Caco-2 (cell line): Measurements from ENCODE around the gene SNHG17. TPM values are rescaled to one million over a fixed set of nuclear protein-coding genes. Genes with fewer than 3 reads are reported as not detected.
"Not testable (repeated sequence)": the region's sequence is repeated elsewhere in the genome, so short reads cannot be mapped to it uniquely, and the experiment has no call there.

Experiments used
- BruUV-seq: library from RNA; stranded (reverse); fragments of 400-500 nt; replicated peaks from 2 replicates; lab custom pipeline; 2021; lab: Mats Ljungman, UMichigan
- CTCF ChIA-PET: fragments of 300-600 bp; sonication (Branson Sonifier 250); formaldehyde crosslinking; loops from one replicate; lab custom pipeline; 2022; ENCODE audit warnings: antibody characterized with exemption; lab: Charles Lee
- POLR2A ChIA-PET: fragments of 300-600 bp; sonication (Branson Sonifier 250); formaldehyde crosslinking; loops from one replicate; lab custom pipeline; 2022; ENCODE audit warnings: antibody characterized with exemption; lab: Charles Lee
- DNase-seq, 2 experiments: peaks; one replicate each; pipeline versions ENCODE4 v3.0.0 to v3.0.0-alpha.2; 2020 to 2022
- H3K27me3 ChIP-seq: replicated peaks from 2 replicates; pipeline ENCODE4 v1.6.0; 2011; ENCODE audit warnings: low read length; ENCODE audit not compliant: control insufficient read depth, insufficient read depth
- H3K36me3 ChIP-seq: 2 replicates; pipeline ENCODE4 v1.5.1; 2011; ENCODE audit warnings: low read length; ENCODE audit not compliant: control insufficient read depth, insufficient read depth
- H3K4me1 ChIP-seq: fragments of 250-450 bp; sonication (Bioruptor Pico); 2 replicates; pipeline ENCODE4 v1.5.1; 2020; ENCODE audit warnings: mild to moderate bottlenecking
- H3K4me3 ChIP-seq: 2 replicates; pipeline ENCODE4 v1.5.1; 2011; ENCODE audit warnings: low read depth, mild to moderate bottlenecking, control low read depth, low read length
- H3K9me3 ChIP-seq: fragments of 250-450 bp; sonication (Bioruptor Pico); 2 replicates; pipeline ENCODE4 v1.5.1; 2020; ENCODE audit warnings: mild to moderate bottlenecking, moderate library complexity
- H3K27ac Mint-ChIP-seq: one replicate; pipeline ENCODE4 v1.8.0; 2022; ENCODE audit warnings: mixed read lengths; ENCODE audit not compliant: unreplicated experiment
- H3K27me3 Mint-ChIP-seq: one replicate; pipeline ENCODE4 v1.8.0; 2022; ENCODE audit warnings: mixed read lengths; ENCODE audit not compliant: insufficient read depth, unreplicated experiment
- H3K36me3 Mint-ChIP-seq: one replicate; pipeline ENCODE4 v1.8.0; 2022; ENCODE audit warnings: mild to moderate bottlenecking, mixed read lengths; ENCODE audit not compliant: insufficient read depth, unreplicated experiment
- H3K4me1 Mint-ChIP-seq: one replicate; pipeline ENCODE4 v1.8.0; 2022; ENCODE audit warnings: low read depth, mixed read lengths; ENCODE audit not compliant: unreplicated experiment
- H3K4me3 Mint-ChIP-seq: one replicate; pipeline ENCODE4 v1.8.0; 2022; ENCODE audit warnings: mild to moderate bottlenecking, moderate library complexity, mixed read lengths; ENCODE audit not compliant: unreplicated experiment
- H3K9me3 Mint-ChIP-seq: one replicate; pipeline ENCODE4 v1.8.0; 2022; ENCODE audit warnings: mixed read lengths; ENCODE audit not compliant: unreplicated experiment
- intact Hi-C: fragments of 100-400 bp; cut with micrococcal nuclease; formaldehyde crosslinking; loops from one replicate; pipeline ENCODE4 v1.10.0; 2022; ENCODE audit not compliant: unreplicated experiment
- total RNA-seq: library from RNA; stranded (reverse); gene quantifications from 2 replicates; pipeline ENCODE4 v1.2.3, GENCODE V29; 2022
- TF ChIP-seq, protein P1 (sequence below), 2 experiments: fragments of 200-600 bp in 1 of 2; IDR thresholded peaks; 1 replicate in 1 of 2; 2 replicates in 1 of 2; pipeline versions ENCODE4 v1.5.1 to v1.8.0; 2011 to 2022; ENCODE audit warnings: antibody characterized with exemption in 1 of 2, control low read depth in 1 of 2, inconsistent platforms in 1 of 2, low read depth in 1 of 2, low read length in 1 of 2, mild to moderate bottlenecking in 1 of 2, moderate library complexity in 1 of 2; ENCODE audit not compliant: insufficient read depth in 1 of 2, severe bottlenecking in 1 of 2, unreplicated experiment in 1 of 2

The SNHG17 gene
- total RNA-seq, 1 experiment from 2014 or later = 362 TPM

DNA sequence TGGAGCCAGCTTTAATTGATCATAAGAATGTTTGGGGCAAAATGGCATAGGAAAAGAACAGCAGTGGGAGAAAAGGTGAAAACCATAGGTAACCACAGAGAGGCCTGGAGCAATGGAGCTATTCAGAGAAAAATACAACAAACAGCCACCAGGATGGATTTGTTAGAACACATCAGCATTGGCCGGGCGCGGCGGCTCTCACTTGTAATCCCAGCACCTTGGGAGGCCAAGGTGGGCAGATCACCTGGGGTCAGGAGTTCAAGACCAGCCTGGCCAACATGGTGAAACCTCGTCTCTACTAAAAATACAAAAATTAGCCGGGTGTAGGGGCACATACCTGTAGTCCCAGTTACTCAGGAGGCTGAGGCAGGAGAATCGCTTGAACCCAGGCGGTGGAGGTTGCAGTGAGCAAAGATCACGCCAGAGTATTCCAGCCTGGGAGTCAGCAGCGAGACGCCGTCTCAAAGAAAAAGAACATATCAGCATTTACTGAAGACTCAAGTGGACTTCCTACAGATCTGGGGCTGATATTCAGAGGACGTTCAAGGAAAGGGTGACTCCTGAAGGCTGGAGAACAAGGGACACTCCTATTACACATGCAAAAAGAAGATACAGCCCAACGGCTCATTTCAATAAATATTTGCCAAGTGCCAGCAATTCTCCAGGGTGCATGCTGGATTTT, 20.2 kb downstream of the SNHG17 start:
- TF ChIP-seq, protein P1, sequence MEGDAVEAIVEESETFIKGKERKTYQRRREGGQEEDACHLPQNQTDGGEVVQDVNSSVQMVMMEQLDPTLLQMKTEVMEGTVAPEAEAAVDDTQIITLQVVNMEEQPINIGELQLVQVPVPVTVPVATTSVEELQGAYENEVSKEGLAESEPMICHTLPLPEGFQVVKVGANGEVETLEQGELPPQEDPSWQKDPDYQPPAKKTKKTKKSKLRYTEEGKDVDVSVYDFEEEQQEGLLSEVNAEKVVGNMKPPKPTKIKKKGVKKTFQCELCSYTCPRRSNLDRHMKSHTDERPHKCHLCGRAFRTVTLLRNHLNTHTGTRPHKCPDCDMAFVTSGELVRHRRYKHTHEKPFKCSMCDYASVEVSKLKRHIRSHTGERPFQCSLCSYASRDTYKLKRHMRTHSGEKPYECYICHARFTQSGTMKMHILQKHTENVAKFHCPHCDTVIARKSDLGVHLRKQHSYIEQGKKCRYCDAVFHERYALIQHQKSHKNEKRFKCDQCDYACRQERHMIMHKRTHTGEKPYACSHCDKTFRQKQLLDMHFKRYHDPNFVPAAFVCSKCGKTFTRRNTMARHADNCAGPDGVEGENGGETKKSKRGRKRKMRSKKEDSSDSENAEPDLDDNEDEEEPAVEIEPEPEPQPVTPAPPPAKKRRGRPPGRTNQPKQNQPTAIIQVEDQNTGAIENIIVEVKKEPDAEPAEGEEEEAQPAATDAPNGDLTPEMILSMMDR (IDR thresholded peaks at IDR 0.05; ENCODE audit: insufficient read depth in 1 of 2, low read depth in 1 of 2, low read length in 1 of 2, severe bottlenecking in 1 of 2, unreplicated experiment in 1 of 2) = no peak
- CTCF ChIA-PET = interaction anchor here (0.5 to 0.9 kb wide), 4 partner anchors 13 to 76 kb away, joined by 3 to 10 read pairs (median 3); no protein-coding TSS in a partner anchor
- Mint-ChIP-seq H3K4me3 (no peak overlapping the region), H3K27ac (no peak overlapping the region), H3K36me3 (peaks cover 84% of the 10 kb centered on the region), H3K27me3 (no peaks in the 10 kb centered on the region), H3K9me3 (no peaks in the 10 kb centered on the region), H3K4me1 (no peaks in the 10 kb centered on the region)
- Histone ChIP-seq H3K36me3 (peaks cover 5% of the 10 kb centered on the region), H3K4me1 (no peaks in the 10 kb centered on the region), H3K9me3 (no peaks in the 10 kb centered on the region), H3K4me3 (no peak overlapping the region), H3K27me3 (no peaks in the 10 kb centered on the region)
- POLR2A ChIA-PET = interaction anchor here (1.3 kb wide), 1 partner anchor 20 kb away, joined by 3 read pairs; the partner anchor contains the start of gene SNHG17
- peak in 1 of 2 experiments; percentile 32 for DNase-seq
- BruUV-seq = no TSS peak
- intact Hi-C loops = no loop called here

DNA sequence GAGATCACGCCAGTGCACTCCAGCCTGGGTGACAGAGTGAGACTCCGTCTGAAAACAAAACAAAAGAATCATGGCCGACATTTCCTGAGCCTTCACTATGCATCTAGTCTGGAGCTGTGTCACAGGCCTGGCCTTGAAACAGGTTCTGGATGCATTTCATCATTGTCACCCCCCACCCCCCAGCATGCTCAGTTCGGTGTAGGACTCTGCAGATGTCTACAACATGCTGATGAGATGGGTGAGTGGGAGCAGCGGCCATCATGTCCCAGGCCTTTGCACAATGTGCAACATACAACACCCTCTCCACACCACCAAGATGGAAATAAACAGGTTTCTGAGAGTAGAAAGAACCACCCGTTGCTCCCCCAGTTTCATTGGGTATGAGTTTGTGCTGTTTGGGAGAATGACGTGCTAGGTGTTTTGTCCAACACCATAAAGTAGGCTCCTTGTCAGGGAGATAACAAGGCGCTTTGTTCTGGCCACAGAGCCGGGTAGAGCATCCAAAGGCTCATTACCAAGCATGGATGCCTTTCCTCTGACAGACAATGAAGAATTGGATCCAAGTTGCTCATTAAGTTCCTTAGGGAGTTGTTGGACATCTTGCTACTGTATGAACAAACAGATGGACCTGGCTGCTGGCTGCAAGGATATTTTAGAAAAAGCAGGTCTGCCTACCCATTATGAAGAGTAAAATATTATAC, 22.1 kb downstream of the SNHG17 start:
- H3K27ac Mint-ChIP-seq = no peak overlapping the region
- intact Hi-C loops = no loop called here
- Histone ChIP-seq H3K36me3 (0 out of 2 replicates have a peak, but pooled peaks cover 3% of the 10 kb centered on the region), H3K4me1 (peaks cover 7% of the 10 kb centered on the region; the same call in 1 of the 2 replicates), H3K4me3 (no peak overlapping the region), H3K9me3 (no peaks in the 10 kb centered on the region), H3K27me3 (no peaks in the 10 kb centered on the region)
- CTCF ChIA-PET = interaction anchor here (0.5 kb wide), 2 partner anchors 10 to 22 kb away, joined by 3 read pairs; partner anchors contain the start of gene SNHG17
- BruUV-seq = no TSS peak
- H3K4me1 Mint-ChIP-seq = peaks cover 9% of the 10 kb centered on the region
- POLR2A ChIA-PET = no interaction called here
- DNase-seq = peak in 1 of 2 experiments; percentile 34
- H3K36me3 Mint-ChIP-seq = peaks cover 66% of the 10 kb centered on the region
- no peaks in the 10 kb centered on the region for H3K9me3 Mint-ChIP-seq
- H3K4me3 Mint-ChIP-seq = no peak overlapping the region
- no peaks in the 10 kb centered on the region for H3K27me3 Mint-ChIP-seq
- TF ChIP-seq, protein P1 (IDR thresholded peaks at IDR 0.05; ENCODE audit: insufficient read depth in 1 of 2, low read depth in 1 of 2, low read length in 1 of 2, severe bottlenecking in 1 of 2, unreplicated experiment in 1 of 2) = no peak

DNA sequence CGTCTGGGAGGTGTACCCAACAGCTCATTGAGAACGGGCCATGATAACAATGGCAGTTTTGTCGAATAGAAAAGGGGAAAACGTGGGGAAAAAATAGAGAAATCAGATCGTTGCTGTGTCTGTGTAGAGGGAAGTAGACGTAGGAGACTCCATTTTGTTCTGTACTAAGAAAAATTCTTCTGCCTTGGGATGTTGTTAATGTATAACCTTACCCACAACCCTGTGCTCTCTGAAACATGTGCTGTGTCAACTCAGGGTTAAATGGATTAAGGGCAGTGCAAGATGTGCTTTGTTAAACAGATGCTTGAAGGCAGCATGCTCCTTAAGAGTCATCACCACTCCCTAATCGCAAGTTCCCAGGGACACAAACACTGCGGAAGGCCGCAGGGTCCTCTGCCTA, 27.3 kb downstream of the SNHG17 start:
- BruUV-seq, H3K4me3 ChIP-seq, H3K9me3 ChIP-seq, H3K4me3 Mint-ChIP-seq, H3K36me3 ChIP-seq, H3K27me3 ChIP-seq, H3K27me3 Mint-ChIP-seq, H3K9me3 Mint-ChIP-seq: not testable (repeated sequence)
- intact Hi-C loops = loop anchor here (1.0 to 2.0 kb wide), 7 partner anchors 19 to 335 kb away; no protein-coding TSS in a partner anchor
- peak overlapping the region; percentile 46 for H3K27ac Mint-ChIP-seq
- ChIA-PET CTCF (interaction anchor here (0.5 to 4.0 kb wide), 29 partner anchors 10 to 415 kb away, joined by 3 to 170 read pairs (median 6); partner anchors contain the start of genes LBP and RALGAPB), POLR2A (interaction anchor here (1.0 to 1.1 kb wide), 3 partner anchors 26 to 65 kb away, joined by 3 read pairs; partner anchors contain the start of genes RALGAPB and SNHG17)
- H3K4me1 ChIP-seq = peaks cover 11% of the 10 kb centered on the region; the same call in 1 of the 2 replicates
- H3K36me3 Mint-ChIP-seq = peaks cover 24% of the 10 kb centered on the region
- peak in 1 of 2 experiments; percentile 25 for DNase-seq
- peaks cover 13% of the 10 kb centered on the region for H3K4me1 Mint-ChIP-seq
